ENCODE results near the gene KRT81.
A peak's percentile ranks its signal among the peaks of the same experiment; 100 is the strongest.

KRT81 gene

DNA sequence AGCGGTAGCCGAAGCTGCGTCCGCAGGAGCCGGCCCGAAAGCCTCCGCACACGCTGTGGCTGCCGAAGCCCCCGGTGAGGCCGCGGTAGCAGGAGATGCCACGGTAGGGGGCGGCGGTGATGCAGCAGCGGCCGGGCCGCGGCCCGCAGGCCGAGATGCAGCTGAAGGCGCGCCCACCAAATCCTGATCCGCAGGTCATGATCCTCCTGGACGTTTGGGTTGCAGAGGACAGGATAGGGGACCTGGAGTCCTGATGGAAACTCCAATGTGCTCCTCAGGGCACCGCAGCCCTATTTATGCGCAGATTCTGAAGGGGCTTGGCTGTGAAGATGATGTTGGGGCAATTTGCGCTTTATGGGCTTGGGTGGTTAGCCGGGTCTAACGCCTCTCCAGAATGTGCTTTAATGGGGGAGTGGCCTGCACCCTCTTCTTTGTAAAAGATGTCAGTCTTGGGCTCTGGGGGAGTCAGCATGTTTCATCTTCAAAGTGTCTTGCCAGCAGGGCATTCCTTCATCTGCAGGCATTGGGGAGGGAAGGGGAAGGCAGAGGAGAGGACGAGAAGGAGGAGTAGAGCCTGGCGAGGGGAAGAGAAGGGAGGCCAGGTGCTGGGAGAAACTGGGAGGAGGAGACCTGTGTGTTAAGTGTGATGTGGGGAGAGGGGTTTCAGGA, at the start of gene KRT81:
KRT81 (minus strand) TSS at position 268 of the 669 bp plus-strand sequence; CDS start at position 199, 69 bp downstream.
- no peak for DNase-seq

DNA sequence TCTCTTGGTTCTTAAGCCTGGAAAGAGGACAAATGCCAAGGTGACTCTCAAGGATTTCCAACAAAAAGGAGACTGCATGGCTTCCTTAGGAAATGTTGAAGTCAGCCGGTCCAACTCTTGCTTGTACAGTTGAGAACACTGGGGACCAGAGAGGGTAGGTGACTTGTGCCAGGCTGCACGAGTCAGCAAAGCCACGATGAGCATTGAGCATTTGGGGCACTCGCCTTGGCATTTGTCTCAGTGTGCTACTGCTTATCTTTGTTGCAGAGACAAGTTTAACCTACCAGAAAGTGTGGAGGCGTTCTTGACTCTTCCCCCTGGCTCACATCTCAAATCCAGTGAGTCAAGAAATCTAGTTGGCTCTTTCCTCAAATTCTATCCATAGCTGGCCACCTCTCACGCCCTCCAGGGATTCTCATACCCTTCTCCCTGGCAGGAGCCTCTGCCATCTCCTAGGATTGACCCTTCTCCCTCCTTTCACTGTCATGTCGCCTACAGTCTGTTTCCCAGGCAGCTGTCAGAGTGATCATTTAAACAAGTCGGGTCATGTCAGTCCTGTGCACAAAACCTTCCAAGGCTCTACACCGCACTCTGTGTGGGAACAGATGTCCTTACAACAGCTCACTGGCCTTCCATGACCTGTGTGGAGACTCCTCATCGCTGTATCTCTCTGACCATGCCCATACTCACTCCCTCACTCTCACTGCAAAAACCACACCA, 47.1 kb upstream of the KRT81 start:
- DNase-seq, result no peak

DNA sequence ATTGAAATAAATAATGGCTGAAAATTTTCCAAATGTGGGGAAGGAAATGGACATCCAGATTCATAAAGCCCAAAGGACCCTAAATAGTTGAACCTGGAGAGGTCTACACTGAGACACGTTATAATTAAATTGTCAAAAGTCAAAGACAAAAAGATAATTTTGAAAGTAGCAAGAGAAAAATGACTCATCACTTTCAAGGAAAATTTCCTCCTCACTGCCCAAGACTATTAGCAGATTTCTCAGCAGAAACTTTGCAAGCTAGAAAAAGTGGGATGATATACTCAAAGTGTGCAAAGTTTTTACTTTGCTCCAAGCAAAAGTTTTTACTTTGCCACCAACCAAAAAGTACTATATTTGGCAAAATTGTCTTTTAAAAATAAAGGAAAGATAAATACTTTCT, 45.7 kb upstream of the KRT81 start:
- no peak for DNase-seq

DNA sequence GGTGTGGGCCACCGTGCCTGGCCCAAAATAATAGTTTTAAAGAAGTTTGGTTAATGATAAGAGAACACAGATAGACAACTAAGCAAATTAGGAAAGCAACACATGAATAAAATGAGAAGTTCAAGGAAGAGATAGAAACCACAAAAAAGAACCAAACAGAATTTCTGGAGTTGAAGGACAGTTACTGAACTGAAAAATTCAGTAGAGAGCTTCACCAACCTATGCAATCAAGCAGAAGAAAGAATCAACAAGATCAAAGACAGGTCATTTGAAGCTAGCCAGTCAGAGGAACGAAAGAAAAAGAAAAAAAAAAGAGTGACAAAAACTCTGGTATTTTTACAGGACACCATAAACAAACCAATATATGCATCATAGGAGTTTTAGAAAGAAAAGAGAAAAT, 45.3 kb upstream of the KRT81 start:
- no peak for DNase-seq

DNA sequence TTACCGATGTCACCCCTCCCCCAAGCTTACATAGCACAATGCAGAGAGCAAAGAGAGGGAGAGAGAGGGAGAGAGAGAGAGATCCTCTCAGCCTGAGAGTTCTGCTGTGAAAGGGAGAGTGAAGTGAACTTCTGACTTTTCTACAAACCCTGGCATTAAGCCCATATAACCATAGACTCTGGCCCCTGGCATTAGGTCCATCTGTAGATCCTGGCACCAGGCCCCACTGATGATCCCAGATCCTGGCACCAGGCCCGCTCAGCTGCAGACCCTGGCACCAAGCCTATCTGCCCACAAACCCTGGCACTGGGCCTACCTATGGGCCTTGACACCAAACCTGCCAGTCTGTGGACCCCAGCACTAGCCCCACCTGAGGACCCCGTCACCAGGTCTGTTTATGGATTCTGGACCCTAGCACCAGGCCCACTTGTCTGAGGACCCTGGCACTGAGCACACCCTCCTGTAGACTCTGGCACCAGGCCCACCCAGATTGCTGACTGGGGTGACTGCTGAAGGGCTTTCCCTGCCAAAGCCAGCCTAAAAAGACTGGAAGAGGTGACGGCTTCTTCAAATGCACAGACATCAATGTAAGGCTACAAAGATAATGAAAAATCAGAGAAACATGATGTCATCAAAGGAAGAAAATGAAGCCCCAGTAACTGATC, 44.4 kb upstream of the KRT81 start:
- no peak for DNase-seq

DNA sequence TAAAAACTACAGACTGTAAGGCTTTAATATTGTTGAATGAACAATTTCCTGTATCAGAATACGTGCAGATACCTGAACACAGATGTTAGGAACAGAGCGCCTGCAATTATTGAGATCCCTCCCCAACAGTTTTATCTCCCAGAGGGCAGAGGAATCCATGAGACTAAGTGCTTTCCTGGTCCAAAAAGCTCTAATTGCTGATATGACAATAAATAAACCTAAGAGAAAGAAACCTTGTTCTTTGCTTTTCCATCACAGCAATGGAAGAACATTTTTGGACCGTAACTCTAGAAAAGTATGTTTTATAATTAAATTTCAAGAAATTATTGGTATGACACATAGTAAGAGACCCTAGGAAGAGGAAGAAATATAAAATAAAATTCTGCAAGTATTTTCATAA, 42.9 kb upstream of the KRT81 start:
- DNase-seq, result no peak

DNA sequence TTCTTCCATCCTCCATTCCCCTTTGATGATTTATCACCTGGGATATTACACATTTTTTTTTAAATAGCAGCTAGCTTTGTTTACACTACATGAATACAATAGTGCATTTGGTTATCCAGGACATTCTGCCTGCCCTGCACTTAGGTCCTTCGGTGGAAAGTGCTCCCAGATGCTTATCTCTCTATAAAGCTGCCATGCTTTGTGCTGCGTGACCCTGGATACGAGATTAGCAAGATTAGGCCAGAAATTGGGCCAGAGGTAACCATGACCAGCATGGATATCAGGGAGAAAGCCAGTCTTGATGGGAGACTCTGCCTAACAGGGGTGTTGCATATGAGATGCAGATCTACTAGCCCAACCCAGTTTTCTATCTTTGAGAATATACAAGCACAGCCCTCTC, 42.0 kb upstream of the KRT81 start:
- DNase-seq, result no peak

DNA sequence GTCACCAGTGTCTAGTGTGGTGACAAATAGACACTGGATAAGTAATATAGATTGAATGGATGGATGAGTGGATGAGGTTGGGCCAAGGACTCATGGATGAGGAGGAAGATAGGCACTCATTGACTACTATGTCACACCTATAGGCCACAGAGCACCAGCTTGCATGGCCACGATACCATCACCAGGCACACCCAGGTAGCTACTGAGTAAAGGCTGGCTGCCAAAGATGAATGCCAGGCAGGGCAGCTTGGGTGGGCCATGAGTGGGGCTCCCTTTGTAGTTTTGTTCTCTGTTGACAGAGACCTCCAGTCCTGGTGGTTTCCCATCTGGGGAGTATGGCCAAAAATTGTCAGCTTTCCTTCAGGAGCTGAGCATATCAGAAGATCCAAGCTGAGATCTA, 41.0 kb upstream of the KRT81 start:
- no peak for DNase-seq

DNA sequence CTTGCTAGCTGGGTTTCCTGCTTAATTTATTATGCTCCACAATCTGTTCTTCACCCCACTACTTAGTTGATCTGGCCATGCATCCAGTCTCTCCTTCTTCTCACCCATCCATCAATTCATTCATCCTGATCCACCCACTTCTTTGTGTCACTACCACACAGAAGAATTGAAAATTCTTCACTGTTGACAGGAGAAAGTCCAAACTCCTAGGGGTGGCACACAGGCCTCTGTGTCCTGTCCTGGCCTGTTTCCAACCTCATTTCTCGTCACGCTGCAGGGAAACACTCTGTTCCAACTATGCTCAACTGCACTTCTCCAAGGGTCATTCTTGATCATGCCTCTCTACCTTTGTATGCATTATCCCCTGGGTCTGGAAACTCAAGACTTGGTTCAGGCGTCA, 40.5 kb upstream of the KRT81 start:
- no peak for DNase-seq

DNA sequence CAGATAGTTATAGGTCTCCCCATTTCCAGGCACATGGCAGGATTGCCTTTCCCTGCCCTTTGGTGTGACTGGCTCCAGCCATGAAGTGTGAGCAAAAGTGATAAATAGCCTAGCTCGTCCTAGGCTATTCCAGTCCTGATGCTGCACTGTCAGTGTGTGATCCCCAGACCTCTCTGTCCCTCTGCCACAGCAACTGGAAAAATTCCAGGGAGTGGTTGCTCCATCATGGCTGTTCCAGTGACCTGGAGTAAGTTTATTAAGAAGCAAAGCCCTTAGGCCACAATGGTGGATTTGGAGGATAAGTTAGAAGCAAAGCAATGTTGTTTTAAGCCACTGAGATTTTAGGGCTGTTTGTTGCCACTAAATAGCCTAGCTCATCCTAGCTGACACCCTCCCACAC, 39.7 kb upstream of the KRT81 start:
- no peak for DNase-seq

DNA sequence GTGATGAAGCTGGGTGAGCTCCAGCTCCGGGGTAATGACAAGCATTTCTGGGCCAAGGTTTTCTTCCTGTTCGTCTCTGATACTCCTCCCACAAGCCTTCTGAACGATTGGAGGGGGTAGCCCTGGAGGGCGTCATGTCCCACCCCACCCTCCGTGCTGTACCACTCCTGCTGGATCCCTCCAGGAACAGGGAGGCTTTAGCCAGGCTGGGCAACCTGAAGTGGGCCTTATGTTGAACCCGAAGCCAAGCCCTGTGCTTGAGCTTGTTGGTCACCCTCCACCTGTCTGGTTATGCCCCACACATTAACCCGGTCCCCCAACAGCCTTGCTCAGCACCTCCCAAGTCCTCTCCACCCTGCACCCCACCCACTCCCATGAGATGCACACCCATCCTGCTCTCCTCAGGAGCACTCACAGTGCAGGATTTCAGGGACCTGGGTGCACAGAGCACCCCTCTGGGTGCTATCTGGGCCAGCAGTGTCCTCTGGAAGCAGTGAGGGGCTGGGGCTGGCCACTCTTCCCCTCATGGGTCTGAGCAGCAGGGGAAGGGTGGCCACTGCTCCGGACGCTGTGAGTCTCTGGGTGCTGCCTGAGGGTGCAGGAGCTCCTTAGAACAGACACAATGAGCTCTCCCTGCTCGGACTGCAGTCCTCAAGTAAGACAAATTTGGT, 36.6 kb upstream of the KRT81 start:
- no peak for DNase-seq

DNA sequence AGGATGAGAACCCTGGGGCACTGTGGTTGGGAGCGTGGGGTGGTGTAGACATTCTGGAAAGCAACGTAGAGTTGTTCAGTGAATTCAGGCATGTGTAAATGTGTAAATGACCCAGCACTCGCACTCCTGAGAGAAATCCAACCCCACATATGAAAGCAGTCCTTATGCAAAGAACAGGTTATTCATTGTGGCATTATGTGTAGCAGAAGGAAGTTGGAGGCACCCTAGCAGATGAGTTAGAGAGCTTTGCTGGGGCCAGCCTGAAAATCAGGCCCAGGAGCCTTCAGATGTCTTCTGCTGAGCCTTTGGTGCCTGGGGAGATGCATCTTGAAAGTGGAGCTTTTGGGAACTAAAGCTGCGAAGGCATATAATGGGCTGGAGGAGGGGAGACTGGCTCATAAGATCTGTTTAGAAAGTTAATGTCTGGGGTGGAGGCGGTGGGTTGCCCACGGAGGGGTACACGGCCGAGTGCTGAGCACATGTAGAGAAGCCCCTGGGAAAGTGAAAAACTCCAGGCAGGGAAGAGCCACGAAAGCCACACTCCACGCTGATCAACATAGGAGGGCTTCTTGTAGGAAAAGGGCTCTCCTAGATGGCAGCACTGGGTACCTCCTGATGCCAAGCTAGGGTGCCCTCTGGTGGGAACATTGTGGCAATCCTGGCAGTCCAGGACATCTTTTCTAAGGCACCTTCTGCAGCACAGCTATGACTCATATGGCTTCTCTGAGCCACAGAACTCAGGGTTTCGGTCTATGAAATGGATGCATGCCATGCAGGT, 35.9 kb upstream of the KRT81 start:
- peak; percentile 78 for DNase-seq

DNA sequence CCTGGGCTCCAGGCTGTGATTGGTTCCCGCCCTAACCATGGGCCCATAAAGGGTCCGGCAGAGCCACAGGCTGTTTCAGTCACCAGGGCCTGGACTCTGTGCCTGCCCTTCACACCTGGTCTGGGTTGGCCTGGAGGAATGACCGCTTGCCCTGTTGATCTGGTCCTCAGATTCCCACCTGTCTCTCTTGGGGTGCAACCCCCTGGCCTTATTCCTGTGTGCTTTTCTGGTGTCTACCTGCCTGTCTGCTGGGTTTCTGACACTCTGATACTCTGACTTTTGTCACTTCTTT, 32.8 kb upstream of the KRT81 start:
- no peak for DNase-seq

DNA sequence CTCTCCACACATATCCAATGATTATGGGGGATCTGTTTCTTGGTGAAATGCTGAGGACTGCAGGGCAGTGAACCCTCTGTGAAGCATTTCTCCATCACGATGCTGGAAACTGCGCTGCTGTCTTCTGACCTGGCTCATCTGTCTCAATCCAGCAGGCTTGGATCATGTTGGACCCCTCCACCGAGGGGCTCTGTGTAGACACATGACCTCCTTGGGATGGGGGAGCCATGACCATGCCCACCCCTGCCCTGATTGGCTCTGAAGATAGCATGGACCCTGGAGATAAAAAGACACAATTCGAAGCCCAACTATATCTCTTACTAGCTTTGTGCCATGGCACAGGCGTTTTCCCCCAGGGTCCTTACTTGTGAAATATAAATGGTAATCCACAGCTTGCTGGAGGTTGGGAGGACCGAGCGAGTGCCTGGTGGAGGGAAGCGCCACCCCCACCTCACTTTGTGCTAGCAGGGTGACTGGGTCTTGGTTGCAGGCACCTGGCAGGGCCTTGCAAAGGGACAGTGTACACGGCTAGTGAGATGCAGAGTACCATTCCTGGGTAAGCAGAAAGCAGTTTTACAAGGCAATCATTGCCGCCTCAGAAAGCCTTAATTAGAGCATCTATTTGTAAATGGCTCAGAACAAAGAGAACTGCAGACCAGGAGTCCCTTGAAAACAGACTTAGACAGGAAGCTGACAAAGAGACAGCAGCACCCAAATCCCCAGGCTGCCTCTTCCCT, 32.2 kb upstream of the KRT81 start:
- no peak for DNase-seq

DNA sequence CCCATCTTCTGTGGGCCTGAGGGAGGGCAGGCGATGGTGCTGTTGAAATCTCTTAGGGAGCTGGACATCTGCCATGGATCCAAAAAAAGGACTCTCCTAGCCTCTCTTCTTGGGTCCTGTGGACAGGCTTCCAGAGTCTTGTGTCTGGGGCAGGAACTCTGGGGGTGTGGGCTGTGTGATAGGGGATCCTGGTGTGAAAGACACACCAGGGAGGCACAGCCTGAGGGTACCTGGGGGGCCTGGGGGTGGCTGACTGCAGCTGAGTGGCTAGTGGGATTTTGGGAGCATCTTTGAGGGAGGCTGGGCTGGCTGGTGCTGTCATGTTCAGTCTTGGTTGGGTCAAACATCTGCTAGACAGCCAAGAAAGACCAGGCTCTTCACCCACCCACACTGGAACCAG, 31.7 kb upstream of the KRT81 start:
- DNase-seq, result no peak

DNA sequence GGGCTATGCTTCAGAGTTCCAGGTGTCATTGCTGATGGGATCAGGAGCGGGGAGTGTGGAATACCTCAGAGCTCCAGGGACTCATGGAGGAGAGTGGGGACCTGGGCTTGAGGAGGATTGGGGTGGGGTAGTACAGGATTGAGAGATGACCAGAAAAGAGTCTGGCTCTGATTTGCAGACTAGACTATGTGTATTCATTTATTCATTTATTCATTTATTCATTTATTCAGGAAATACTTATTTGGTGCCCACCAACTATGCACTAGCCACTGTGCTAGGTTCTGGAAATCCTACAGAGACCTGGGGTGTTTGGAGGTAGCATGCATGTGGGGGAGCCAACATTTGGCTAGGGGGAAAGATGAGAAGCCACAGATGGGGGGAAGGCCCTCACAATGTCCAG, 30.7 kb upstream of the KRT81 start:
- no peak for DNase-seq

DNA sequence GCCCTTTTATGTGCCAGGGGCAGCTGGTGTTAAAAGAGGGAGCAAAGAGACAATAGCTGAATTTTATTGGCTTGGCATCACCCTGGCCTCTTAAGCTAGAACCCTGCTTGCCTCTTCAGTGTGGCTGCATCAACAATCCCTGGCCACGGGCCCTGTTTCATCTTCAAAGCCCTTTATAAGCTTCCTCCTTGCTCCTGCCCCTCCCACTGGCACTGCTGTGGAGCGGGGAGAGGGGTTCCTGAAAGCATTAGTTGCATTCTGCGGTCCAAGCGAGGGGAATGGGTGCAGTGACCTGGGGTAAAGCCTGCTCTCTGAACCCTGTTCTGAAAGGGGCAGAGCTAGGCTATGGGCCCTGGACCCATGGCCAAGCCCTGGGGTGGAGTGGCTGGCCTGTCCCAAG, 30.1 kb upstream of the KRT81 start:
- DNase-seq, result no peak

DNA sequence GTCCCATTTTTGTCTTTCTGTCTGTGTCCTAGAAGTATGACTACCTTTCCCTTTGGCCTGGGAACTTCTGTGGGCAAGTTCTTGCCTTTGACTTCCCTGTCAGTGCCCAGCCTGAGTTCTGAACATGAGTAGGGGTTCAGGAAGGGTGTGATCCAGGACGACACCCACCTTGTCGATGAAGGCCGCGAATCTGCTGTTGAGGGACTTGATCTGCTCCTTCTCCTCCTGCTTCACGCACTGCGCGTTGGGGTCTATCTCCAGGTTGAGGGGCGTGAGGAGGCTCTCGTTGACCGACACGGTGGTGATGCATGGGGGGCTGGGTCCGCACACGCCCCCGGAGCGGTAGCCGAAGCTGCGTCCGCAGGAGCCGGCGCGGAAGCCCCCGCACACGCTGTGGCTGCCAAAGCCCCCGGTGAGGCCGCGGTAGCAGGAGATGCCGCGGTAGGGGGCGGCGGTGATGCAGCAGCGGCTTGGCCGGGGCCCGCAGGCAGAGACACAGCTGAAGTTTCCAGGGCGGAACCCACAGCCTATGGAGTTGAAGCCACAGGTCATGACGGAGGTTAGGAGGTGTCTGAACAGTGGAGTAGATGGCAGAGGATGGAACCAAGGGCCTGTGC, 29.6 kb upstream of the KRT81 start, which contains the start of gene KRT83:
KRT83 (minus strand) TSS at position 615 of the 617 bp plus-strand sequence; CDS start at position 552, 63 bp downstream.
- DNase-seq, result no peak

DNA sequence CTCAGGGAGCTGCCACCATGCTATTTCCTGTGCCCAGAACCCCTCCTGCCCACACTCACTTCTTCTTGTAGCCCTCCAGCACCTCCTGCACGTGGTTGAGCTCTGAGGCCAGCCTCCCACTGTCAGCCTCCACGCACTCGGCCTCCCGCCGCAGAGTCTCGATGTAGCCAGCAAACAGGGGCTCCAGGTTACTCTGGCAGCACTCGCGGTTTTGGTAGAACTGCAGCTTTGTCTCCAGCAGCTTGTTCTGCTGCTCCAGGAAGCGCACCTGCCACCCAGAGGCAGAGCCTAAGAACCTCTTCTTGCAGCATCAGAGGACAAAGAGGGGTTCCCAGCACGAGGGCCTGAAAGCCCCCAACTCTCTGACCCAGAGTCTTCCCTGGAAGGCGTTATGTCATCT, 27.8 kb upstream of the KRT81 start:
- DNase-seq, result no peak

DNA sequence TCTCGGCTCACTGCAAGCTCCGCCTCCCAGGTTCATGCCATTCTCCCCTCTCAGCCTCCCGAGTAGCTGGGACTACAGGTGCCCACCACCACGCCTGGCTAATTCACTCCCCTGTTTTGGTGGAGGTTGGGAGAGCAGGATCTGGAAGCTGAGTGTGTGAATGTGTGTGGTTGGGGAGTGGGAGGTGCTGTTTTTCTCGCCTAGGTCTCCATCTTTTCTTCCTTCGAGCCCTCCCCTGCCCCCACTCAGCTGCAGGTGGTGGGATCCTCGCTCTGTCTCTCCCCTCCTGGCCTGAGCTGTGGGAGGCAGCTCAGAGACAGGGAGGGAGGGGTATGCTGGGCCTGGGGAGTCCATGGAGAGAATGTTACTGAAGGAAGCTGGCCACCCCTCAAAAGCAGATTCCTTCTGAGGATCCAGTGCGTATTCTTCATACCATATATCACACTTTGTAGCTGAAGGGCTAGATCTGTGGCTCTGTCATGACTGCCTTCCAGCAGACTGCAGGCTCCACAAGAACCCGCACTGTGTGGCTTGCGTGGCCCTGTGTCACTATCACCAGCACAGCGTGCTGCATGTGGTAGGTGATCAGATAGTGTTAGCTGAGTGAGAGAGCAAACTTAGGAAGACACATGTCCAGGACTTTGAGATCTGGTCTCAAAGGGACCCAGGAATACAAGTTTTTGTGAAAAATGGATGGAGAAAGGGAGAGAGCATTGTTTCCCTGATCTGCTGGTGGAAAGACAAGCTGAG, 27.1 kb upstream of the KRT81 start:
- DNase-seq, result no peak

DNA sequence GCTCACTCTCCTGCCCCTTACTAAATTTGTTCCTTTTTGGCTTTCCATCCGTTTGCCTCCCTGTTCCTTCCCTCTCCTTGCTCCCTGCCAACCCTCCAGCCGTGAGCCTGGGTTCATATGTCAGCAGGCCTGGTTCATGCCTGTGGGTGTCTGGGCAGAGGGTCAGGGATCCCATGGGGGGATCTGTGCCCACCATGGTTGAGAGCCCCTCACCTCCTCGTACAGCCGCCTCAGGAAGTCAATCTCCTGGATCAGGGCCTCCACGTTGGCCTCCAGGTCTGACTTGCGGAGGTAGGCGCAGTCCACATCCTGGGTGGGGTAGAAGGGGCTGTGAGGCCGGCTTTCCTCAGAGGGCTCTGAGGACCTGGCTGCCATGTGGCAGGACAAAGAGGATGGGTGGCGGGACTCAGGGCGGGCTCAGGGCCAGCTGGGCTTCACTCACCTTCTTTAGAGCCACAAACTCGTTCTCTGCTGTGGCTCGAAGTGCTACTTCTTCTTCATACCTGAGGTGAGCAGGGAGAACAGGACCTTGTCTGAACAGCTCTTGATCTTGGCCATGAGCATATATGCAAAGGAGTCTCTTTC, 26.2 kb upstream of the KRT81 start:
- DNase-seq, result no peak

Measured in activated CD8-positive, alpha-beta memory T cell treated with anti-CD3 and anti-CD28 coated beads, Interleukin-2, amount 50 U/mL, for 4 hours (primary cell).